OCI-LY1 (cell line): Measurements from ENCODE around the gene FOXS1.

Experiments used
- EZH2 ChIP-seq: fragments of 200-600 bp; sonication (generic), shearing (Covaris generic); IDR thresholded peaks from 2 replicates; pipeline ENCODE4 v1.8.0; 2017; ENCODE audit warnings: borderline replicate concordance, mixed run types, mild to moderate bottlenecking, antibody characterized with exemption, low read length, moderate library complexity, mixed read lengths
- TF ChIP-seq, protein P1 (sequence below): fragments of 200-600 bp; sonication (generic), shearing (Covaris generic); IDR thresholded peaks from 2 replicates; pipeline ENCODE4 v1.5.1; 2017; ENCODE audit warnings: mild to moderate bottlenecking, antibody characterized with exemption, low read length, moderate library complexity, mixed read lengths

DNA sequence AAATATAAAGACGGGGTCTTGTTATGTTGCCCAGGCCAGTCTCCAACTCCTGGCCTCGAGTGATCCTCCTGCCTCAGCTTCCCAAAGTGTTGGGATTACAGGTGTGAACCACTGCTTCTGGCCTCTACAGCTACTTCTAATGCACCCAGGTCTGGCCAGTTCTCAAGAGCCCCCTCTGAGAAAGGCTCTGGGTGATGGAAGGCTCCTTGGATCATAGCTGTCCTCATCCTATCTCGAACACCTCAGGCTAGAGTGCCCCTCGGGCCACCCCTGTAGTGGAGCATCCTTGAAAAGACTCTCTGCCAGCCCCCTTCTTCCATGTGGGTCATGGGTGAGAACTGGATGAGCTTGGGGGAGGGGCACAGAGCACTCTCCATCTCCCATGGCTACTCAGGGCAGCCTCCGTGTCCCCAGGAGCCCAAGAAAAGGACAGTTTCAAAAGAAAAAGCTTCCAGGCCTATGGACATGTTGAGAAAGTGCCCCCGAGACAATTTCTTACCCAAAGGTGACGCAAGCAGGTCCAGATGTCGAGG, 27.0 kb downstream of the FOXS1 start:
- TF ChIP-seq, protein P1, sequence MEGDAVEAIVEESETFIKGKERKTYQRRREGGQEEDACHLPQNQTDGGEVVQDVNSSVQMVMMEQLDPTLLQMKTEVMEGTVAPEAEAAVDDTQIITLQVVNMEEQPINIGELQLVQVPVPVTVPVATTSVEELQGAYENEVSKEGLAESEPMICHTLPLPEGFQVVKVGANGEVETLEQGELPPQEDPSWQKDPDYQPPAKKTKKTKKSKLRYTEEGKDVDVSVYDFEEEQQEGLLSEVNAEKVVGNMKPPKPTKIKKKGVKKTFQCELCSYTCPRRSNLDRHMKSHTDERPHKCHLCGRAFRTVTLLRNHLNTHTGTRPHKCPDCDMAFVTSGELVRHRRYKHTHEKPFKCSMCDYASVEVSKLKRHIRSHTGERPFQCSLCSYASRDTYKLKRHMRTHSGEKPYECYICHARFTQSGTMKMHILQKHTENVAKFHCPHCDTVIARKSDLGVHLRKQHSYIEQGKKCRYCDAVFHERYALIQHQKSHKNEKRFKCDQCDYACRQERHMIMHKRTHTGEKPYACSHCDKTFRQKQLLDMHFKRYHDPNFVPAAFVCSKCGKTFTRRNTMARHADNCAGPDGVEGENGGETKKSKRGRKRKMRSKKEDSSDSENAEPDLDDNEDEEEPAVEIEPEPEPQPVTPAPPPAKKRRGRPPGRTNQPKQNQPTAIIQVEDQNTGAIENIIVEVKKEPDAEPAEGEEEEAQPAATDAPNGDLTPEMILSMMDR, result no peak
- no peak for TF ChIP-seq EZH2
